Measurements from ENCODE around the gene PCBP3. TPM values are rescaled to one million over a fixed set of nuclear protein-coding genes. Genes with fewer than 3 reads are reported as not detected.

Gene PCBP3
- total and polyA plus RNA-seq, 4 donors = 0.36 to 1.6 (median 0.42) TPM

DNA sequence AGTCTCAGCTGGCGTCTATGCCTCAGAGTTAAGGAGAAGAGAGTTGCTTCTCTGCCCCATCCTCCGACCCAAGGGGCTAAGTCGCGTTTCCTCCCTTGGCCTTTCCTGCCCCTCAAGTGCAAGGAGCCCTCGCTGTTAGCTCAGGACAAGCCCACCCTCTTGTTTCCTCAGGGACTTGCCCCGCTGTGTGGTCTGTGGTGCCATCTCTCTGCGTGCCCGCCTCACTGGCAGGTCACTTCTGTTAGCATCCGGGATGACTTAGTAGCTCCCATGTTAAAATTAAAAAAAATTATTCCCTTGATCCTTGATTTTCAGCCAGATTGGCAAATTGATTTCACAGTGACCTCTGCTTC is 96.5 kb downstream of the PCBP3 start:
- no peaks in the 10 kb centered on the region for H3K36me3 ChIP-seq (ENCODE audit: control insufficient read depth in 4 of 4, insufficient read depth in 3 of 4, low read depth in 1 of 4, low read length in 3 of 4)
- 74% methylated on average over 9 of the region's 9 CpGs for WGBS
- no peak overlapping the region for H3K4me3 ChIP-seq (ENCODE audit: low read depth in 1 of 3, low read length in 3 of 3)
- H3K27me3 ChIP-seq (ENCODE audit: control insufficient read depth in 4 of 4, insufficient read depth in 4 of 4, low read length in 3 of 4) = peaks cover 0 to 5% (median 0%) of the 10 kb centered on the region in 4 donors
- H3K27ac ChIP-seq (ENCODE audit: low read depth in 1 of 2, low read length in 2 of 2) = no peak overlapping the region
- TF ChIP-seq JUND (IDR thresholded peaks at IDR 0.05) (no peak), ATF3 (IDR thresholded peaks at IDR 0.05) (no peak), HNF4G (IDR thresholded peaks at IDR 0.05) (no peak), SP1 (IDR thresholded peaks at IDR 0.05) (no peak), RAD21 (IDR thresholded peaks at IDR 0.05) (no peak), YY1 (IDR thresholded peaks at IDR 0.05) (no peak), GABPA (IDR thresholded peaks at IDR 0.05 in 1 of 2, conservative IDR thresholded peaks at IDR 0.05 in 1 of 2) (no peak), NR2F2 (IDR thresholded peaks at IDR 0.05) (no peak), EGR1 (IDR thresholded peaks at IDR 0.05; ENCODE audit: low read depth in 2 of 2) (no peak), RXRA (IDR thresholded peaks at IDR 0.05) (no peak), TAF1 (conservative IDR thresholded peaks at IDR 0.05) (no peak), ZBTB33 (IDR thresholded peaks at IDR 0.05) (no peak), FOXA2 (IDR thresholded peaks at IDR 0.05) (no peak), HNF4A (conservative IDR thresholded peaks at IDR 0.05) (no peak), FOXA1 (IDR thresholded peaks at IDR 0.05) (no peak)
- TF ChIP-seq, protein P1, sequence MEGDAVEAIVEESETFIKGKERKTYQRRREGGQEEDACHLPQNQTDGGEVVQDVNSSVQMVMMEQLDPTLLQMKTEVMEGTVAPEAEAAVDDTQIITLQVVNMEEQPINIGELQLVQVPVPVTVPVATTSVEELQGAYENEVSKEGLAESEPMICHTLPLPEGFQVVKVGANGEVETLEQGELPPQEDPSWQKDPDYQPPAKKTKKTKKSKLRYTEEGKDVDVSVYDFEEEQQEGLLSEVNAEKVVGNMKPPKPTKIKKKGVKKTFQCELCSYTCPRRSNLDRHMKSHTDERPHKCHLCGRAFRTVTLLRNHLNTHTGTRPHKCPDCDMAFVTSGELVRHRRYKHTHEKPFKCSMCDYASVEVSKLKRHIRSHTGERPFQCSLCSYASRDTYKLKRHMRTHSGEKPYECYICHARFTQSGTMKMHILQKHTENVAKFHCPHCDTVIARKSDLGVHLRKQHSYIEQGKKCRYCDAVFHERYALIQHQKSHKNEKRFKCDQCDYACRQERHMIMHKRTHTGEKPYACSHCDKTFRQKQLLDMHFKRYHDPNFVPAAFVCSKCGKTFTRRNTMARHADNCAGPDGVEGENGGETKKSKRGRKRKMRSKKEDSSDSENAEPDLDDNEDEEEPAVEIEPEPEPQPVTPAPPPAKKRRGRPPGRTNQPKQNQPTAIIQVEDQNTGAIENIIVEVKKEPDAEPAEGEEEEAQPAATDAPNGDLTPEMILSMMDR (IDR thresholded peaks at IDR 0.05; ENCODE audit: low read depth, low read length, missing input control) = no peak
- TF ChIP-seq, protein P2, sequence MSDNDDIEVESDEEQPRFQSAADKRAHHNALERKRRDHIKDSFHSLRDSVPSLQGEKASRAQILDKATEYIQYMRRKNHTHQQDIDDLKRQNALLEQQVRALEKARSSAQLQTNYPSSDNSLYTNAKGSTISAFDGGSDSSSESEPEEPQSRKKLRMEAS (IDR thresholded peaks at IDR 0.05) = no peak
- TF ChIP-seq, protein P3, sequence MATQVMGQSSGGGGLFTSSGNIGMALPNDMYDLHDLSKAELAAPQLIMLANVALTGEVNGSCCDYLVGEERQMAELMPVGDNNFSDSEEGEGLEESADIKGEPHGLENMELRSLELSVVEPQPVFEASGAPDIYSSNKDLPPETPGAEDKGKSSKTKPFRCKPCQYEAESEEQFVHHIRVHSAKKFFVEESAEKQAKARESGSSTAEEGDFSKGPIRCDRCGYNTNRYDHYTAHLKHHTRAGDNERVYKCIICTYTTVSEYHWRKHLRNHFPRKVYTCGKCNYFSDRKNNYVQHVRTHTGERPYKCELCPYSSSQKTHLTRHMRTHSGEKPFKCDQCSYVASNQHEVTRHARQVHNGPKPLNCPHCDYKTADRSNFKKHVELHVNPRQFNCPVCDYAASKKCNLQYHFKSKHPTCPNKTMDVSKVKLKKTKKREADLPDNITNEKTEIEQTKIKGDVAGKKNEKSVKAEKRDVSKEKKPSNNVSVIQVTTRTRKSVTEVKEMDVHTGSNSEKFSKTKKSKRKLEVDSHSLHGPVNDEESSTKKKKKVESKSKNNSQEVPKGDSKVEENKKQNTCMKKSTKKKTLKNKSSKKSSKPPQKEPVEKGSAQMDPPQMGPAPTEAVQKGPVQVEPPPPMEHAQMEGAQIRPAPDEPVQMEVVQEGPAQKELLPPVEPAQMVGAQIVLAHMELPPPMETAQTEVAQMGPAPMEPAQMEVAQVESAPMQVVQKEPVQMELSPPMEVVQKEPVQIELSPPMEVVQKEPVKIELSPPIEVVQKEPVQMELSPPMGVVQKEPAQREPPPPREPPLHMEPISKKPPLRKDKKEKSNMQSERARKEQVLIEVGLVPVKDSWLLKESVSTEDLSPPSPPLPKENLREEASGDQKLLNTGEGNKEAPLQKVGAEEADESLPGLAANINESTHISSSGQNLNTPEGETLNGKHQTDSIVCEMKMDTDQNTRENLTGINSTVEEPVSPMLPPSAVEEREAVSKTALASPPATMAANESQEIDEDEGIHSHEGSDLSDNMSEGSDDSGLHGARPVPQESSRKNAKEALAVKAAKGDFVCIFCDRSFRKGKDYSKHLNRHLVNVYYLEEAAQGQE (IDR thresholded peaks at IDR 0.05) = no peak
- no peaks in the 10 kb centered on the region for H3K9me3 ChIP-seq (ENCODE audit: control insufficient read depth in 4 of 4, low read length in 3 of 4)
- DNase-seq (ENCODE audit: low spot score) = no peak
- H3K9ac ChIP-seq (ENCODE audit: low read depth in 1 of 2, low read length in 2 of 2) = no peak overlapping the region
- no peaks in the 10 kb centered on the region for H3K4me1 ChIP-seq (ENCODE audit: control insufficient read depth in 4 of 4, insufficient read depth in 4 of 4, low read length in 3 of 4)
